Right lung (tissue), 5 donors: ENCODE results near the gene TMEM86A. TPM values are rescaled to one million over a fixed set of nuclear protein-coding genes. Genes with fewer than 3 reads are reported as not detected.

Experiments
- DNase-seq, 2 donors: peaks; one replicate each; pipeline ENCODE4 v3.0.0-alpha.2; 2013
- polyA plus RNA-seq, 5 donors: library from polyadenylated mRNA; unstranded; fragments of 120-200 nt; gene quantifications; one replicate each; pipeline versions ENCODE4 v1.2.1 to v1.2.3, GENCODE V29; 2013; ENCODE audit warnings: inconsistent platforms in 1 of 5, low replicate concordance in 1 of 5; ENCODE audit not compliant: insufficient read length in 5 of 5, insufficient read depth in 1 of 5

Gene TMEM86A
- polyA plus RNA-seq, 5 donors = 3.0 to 3.6 (median 3.4) TPM

GRCh38 chr11:18699848-18700261, 1.3 kb downstream of the TMEM86A start:
- DNase-seq = peak in 1 of 2 donors; percentile 28

- DNase-seq = no peak
Measured at GRCh38 chr11:18700375-18700774, 1.8 kb downstream of the TMEM86A start.

- no peak for DNase-seq
Measured at GRCh38 chr11:18700872-18701271, 2.3 kb downstream of the TMEM86A start.

- DNase-seq = no peak
Measured at GRCh38 chr11:18701614-18702216, 3.1 kb downstream of the TMEM86A start.

- DNase-seq = no peak
Measured at GRCh38 chr11:18703001-18703763, 4.6 kb downstream of the TMEM86A start.

- no peak for DNase-seq
Measured at GRCh38 chr11:18704045-18704645, 5.6 kb downstream of the TMEM86A start.

DNA sequence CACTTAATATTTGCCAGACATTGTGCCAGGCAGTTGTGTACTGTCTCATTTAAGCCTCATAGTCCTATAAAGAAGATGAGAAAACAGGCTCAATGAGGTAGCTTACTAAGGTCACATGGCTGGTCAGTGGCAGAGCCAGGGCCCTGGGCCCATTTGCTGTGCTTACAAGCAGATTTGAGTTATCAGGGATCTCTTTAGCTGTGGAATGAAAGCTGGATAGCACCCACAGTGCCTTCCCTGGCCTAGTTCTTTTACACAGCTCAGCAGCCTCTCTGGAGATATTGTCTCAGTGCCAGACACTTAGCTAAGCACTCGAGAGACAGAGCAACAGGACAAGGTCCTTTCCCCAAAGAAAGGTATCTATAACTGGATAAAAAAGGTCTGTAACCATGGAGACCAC, 6.1 kb downstream of the TMEM86A start:
- DNase-seq = no peak

DNA sequence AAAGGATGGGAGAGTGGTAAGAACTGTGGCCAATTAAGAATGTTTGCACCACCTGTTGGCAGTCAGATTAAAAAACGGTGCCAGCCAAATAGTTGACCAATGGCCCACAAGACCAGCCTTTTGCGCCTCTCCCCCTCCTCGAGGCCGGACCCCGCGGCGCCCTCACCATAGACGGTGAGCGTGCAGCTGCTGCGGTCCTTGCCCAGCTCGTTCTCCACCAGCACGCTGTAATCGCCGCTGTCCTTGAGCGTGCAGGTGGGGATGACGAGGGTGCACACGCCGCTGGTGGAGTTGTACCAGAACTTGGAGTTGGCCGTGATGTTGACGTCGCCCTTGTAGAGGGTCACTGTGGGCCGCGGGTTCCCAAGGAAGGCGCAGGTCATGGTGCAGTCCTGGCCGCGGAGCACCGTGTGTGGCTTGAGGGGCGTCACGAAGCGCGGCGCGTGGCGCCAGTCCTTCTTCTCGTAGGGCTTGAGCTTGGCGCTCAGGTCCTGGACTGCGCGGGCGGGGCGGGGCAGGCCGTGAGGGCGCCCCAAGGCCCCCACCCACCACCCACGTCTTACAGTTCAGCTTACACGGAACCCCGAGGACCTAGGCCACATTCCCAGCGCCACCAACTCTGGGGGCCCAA, 7.2 kb downstream of the TMEM86A start:
- DNase-seq = peak in 1 of 2 donors; percentile 36

- DNase-seq = peak; percentile 72 to 79
Measured at GRCh38 chr11:18706330-18707243, 8.0 kb downstream of the TMEM86A start.

GRCh38 chr11:18707811-18708340, 9.3 kb downstream of the TMEM86A start:
- no peak for DNase-seq

- no peak for DNase-seq
Measured at GRCh38 chr11:18709414-18709813, 10.8 kb downstream of the TMEM86A start.

DNA sequence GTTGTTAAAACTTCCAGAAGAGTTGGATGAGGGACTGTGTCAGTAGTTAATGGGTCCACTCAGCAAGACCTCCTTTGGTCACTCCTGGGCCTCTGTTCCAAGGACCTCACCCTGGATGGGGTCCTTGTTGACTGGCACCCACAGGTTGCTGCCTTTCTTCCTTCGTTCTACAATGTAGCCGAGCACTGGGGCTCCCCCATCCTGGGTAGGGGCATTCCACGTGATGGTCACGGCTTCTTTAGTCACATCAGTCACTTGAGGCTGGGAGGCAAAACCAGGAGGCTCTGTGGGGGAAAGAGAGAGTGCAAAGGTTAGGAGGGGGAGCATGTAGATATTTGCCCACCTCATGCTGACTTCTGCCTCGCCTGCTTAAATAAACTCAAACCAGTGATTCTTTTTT, 12.0 kb downstream of the TMEM86A start:
- no peak for DNase-seq

DNA sequence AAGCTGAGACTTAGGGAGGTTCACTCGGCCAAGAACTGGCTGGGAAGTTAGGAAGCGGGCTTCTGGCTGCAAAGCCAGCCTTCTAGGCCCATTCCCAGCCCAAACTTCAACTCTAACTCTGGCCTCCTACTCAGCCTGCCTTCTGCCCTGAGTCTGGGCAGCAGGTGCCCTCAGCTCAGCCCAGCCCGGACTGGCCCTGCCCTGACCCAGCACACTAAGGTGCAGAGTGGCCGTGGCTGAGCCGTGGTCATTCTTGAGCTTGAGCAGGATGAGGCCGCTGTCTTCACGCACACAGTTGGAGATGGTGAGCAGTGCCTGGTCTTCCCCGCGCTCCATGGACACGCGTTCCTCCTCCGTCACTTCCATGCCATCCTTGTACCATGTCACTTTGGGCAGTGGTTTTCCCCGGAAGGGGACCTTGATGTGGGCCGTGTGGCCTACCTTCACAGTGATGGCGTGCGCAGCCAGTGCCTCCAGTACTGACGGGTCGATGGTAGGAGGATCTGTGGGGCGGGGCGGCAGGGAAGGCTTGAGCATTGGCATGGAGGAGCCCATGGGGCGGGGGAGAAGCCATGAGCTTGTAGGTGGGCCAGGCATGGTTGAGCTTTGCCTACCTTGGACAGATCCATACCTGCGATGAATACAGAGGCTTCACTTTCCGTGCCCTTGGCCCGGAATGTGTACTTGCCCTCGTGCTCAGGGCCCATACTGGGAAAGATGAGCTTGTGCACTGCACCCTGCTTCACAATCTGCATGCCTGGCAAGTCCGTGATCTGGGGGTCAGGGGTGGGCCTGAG, 15.3 kb downstream of the TMEM86A start:
- no peak for DNase-seq

- DNase-seq = no peak
Measured at GRCh38 chr11:18714443-18714780, 15.8 kb downstream of the TMEM86A start.

DNA sequence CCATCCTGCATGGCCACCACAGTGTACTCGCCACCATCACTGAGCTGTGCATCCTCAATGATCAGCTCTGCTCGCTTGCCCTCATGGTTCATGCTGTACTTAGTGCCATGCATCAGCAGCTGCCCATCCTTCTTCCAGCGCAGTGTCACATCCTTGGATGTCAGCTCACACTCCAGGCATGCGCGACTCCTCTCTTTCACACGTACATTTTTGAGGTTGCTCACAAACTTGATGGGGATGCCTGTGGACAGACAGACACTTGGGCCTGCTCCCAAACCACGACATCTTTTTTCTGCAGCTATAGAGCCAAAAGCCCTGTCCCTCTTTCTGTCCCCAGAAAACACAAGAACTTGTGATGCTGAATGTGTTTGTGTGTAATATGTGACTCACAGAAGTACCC, 16.9 kb downstream of the TMEM86A start:
- no peak for DNase-seq

DNA sequence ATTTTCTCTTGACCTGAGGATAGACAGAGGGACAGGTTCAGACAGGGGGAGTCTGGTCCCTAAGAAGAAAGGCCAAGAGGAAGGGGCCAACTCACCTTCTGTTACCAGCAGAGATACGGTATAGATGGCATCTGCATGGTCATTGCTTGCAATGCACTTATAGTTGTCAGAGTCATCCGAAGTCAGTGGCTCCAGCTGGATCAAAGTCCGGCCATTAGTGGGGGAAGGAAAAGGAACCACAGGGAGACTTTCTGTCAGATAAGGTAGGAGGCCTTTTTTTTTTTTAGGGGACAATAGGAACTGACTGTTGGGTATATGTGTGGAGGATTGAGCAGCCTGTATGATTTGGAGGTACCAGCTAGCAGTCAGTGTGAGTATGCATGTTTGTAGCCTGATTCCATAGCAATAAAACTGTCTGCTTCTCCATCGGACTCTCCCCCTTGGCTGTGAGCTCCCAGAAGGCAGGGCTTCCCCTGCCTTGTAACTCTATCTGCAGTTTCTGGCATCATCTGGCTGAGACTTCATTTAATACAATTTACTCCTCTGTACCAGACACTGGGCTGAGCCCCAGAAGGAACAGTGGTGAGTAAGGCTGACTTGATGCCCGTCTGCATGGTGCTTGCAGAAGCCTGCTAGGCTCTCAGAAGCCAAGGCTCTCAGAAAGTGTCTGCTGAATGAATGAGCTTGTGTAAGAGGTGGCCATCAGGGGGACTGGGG, 21.7 kb downstream of the TMEM86A start:
- DNase-seq = peak in 1 of 2 donors; percentile 12

DNA sequence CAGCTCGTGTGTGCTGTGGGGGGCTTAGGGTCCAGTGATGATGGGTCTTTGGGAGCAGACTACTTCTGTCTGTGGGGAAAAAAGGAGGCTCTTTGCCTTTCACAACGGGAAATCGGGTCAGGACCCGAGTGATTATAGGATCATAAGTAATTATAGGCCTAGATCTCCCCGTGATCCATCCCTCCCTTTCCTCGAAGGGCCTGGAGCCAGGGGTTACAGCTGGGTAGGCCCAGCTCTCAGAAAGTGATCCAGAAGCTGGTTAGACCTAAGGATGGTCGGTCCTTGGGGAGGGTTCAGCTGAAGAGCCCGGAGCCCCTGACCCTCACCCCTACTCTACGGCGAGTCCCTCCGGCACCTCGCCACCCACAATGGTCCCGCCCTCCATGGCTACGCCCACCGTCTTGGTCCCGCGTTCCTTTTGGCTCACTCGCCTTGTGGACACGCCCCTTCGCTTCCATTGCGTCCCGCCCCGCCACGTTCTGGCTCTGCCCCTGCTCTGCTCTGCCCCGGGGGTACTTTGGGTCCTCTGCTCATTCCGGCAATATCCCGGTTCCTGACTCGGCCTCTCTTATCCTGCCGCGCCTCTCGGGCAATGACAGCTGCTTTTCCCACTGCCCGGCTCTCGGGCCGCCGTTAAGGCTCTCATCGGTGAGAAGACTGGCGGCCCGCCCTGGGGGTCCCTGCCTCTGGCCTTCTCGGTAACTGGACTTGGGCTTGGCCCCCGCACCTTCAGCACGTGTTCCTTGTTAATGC, 22.4 kb downstream of the TMEM86A start:
- DNase-seq = peak; percentile 81 to 86

DNA sequence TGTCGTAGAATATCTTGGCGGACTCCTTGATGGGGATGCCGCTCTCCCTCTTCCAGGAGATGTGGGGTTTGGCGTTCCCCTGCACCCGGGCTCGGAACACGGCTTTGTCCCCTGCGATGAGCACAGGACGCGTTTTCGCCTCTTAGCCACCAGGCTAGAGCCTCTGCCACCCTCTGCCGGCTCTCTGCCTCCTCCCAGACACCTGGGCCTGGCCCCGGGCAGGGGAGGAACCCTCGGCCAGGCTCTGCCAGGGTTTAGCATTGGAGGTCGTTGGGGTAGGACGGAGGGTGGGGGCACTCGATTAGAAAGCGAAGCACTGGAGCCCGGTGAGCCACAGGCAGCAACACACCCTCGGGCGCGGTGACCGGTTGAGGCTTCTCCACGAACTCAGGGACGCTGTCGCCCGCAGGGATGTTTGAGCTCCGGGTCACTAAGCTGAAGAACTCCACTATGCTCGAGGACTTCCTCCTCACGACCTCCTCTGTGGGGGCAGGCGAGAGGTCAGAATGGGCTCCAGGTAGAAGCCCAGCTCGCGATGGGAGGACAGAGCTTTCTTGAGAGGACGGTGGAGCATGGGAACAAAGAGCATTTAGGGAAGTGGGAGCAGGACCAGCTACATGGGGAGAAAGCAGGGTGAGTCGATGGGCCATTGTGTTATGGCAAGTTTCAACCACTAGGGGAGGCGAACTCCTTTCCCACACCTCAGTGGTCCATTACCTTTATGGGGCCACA, 23.1 kb downstream of the TMEM86A start:
- DNase-seq = peak; percentile 49 to 52
